WTC11 (cell line): ENCODE measurements around the gene WSCD2.

Experiments used
- CBFB ChIP-seq: sonication (generic); formaldehyde crosslinking; IDR thresholded peaks from 2 replicates; pipeline ENCODE4 v1.8.1; 2022; ENCODE audit warnings: mild to moderate bottlenecking, low read depth, missing genetic modification reagents
- CTCF ChIP-seq: fragments of 200-600 bp; IDR thresholded peaks from 2 replicates; pipeline ENCODE4 v1.8.0; 2022; ENCODE audit warnings: antibody characterized with exemption

GRCh38 chr12:108266131-108266530 is 137.0 kb downstream of the WSCD2 start:
- TF ChIP-seq CTCF (no peak), CBFB (CRISPR knock-in tag) (no peak)
